Anterior cingulate cortex (tissue), 58 donors: Measurements from ENCODE around the gene EPB41L4A.
A peak's percentile ranks its signal among the peaks of the same experiment; 100 is the strongest.
"Not testable (repeated sequence)": the region's sequence is repeated elsewhere in the genome, so short reads cannot be mapped to it uniquely, and the experiment has no call there.

Experiments
- DNase-seq, 58 donors: peaks; one replicate each; lab custom pipeline; 2025; lab: John Stamatoyannopoulos, UW

EPB41L4A gene, protein sequence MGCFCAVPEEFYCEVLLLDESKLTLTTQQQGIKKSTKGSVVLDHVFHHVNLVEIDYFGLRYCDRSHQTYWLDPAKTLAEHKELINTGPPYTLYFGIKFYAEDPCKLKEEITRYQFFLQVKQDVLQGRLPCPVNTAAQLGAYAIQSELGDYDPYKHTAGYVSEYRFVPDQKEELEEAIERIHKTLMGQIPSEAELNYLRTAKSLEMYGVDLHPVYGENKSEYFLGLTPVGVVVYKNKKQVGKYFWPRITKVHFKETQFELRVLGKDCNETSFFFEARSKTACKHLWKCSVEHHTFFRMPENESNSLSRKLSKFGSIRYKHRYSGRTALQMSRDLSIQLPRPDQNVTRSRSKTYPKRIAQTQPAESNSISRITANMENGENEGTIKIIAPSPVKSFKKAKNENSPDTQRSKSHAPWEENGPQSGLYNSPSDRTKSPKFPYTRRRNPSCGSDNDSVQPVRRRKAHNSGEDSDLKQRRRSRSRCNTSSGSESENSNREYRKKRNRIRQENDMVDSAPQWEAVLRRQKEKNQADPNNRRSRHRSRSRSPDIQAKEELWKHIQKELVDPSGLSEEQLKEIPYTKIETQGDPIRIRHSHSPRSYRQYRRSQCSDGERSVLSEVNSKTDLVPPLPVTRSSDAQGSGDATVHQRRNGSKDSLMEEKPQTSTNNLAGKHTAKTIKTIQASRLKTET

DNA sequence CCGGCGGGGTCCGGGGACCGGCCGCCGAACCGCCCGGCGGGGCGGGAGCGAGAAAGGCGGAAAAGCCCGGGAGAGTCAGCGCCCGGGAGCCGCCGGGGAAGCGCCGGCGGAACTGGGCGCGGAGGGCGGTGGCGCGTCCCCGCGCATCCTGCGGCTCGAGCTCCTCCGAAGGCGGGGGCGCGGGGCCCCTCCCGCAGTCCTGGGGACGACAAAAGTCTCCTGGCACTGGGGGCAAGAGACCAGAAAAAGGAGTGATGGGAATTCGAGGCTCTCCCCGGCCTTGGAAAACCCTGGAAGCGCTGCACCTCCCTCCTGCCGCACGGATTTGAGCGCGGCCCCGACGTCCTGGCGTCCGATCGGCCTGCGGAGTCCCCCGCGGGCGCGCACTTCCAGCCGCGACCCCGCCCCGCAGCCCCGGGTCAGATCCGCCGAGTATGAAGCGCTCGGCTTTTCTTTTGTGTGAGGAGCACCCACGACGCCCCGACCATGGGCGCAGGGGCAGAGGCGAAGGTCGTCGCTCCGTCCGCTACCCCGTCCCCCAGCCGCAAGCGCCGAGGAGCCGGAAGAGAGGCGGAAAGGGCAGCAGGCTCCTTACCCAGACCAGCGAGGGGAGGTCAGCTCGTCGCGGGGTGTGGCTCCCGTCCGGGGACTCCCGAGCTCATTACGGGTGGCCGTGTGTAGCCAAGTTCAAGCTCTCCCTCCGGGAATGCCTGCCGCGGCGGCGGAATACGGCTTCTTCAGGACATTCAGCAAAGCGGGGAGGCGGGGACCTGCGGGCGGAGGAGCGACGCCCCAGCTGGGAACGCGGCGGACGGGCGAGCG, at the start of gene EPB41L4A:
TSS of gene EPB41L4A (minus strand) at position 114 of the 822 bp plus-strand sequence. CDS start 238 bp downstream, outside the sequence.
- peak in 16 of 58 donors; percentile 7 to 56 (median 37) for DNase-seq

DNA sequence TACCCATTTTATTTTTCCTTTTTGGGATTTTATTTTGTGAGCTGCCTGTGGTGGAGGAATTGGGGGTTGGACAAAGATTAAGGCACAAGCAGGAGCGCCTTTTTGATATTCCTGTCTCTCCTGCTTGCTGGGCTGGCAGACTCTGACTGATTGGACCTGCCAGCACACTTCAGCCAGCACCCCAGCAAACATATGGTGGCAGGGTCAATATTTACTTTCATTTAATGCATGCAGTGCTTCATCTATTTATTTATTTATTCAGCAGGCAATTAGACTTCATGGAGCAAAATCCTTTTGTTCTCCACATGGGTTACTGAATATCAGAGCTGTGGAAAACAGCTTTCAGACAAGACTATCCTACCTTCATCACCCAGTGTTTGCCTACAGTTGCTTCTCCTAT, 48.4 kb upstream of the EPB41L4A start:
- DNase-seq: no peak

DNA sequence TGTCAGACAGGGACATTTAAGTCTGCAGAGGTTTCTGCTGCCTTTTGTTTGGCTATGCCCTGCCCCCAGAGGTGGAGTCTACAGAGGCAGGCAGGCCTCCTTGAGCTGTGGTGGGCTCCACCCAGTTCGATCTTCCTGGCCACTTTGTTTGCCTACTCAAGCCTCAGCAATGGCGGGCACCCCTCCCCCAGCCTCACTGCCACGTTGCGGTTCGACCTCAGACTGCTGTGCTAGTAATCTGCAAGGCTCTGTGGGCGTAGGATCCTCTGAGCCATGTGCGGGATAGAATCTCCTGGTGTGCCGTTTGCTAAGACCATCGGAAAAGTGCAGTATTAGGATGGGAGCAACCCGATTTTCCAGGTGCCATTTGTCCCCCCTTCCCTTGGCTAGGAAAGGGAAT, 47.2 kb upstream of the EPB41L4A start:
- DNase-seq: not testable (repeated sequence)

DNA sequence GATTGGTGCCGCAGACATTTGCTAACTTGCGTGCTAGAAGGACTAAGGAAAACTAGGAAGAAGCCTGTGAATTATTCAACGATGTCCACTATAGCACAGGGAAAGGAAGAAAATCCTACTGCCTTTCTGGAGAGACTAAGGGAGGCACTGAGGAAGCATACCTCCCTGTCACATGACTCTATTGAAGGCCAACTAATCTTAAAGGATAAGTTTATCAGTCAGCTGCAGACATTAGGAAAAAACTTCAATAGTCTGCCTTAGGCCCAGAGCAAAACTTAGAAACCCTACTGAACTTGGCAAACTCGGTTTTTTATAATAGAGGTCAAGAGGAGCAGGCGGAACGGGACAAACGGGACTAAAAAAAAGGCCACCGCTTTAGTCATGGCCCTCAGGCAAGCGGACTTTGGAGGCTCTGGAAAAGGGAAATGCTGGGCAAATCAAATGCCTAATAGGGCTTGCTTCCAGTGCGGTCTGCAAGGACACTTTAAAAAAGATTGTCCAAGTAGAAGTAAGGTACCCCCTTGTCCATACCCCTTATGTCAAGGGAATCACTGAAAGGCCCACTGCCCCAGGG, 28.2 kb upstream of the EPB41L4A start:
- DNase-seq: not testable (repeated sequence)

DNA sequence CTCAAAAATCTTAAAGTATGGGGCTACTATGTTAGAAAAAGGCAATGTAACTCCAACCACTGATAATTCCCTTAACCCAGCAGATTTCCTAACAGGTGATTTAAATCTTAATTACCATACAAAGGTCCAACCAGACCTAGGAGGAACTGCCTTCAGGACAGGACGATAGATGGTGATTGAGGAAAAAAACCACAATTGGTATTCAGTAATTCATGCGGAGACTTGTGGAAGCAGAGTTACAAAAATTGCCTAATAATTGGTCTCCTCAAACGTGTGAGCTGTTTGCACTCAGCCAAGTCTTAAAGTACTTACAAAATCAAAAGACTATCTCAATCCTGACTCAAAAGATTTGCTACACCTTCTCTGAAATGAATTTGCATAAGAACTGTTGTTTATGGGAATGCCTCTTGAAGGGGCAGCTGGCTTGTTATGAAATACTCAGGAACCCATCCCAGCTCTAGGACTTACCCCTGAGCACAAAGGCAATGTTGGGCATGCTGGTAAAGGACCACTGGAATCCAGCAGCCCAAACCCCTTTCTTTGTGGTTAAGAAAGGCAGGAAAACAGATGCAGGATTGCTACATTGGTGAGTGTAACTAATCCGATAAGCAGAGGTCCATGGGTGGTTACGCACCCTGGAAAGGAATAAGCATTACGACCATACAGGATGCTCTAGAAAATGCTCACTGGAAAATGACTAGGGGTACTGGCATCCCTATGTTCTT, 26.7 kb upstream of the EPB41L4A start:
- no peak for DNase-seq

DNA sequence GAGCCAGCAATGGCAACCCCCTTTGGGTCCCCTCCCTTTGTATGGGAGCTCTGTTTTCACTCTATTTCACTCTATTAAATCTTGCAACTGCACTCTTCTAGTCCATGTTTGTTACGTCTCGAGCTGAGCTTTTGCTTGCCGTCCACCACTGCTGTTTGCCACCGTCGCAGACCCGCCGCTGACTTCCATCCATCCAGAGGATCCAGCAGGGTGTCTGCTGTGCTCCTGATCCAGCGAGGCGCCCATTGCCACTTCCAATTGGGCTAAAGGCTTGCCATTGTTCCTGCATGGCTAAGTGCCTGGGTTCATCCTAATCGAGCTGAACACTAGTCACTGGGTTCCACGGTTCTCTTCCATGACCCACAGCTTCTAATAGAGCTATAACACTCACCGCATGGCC, 24.9 kb upstream of the EPB41L4A start:
- not testable (repeated sequence) for DNase-seq

DNA sequence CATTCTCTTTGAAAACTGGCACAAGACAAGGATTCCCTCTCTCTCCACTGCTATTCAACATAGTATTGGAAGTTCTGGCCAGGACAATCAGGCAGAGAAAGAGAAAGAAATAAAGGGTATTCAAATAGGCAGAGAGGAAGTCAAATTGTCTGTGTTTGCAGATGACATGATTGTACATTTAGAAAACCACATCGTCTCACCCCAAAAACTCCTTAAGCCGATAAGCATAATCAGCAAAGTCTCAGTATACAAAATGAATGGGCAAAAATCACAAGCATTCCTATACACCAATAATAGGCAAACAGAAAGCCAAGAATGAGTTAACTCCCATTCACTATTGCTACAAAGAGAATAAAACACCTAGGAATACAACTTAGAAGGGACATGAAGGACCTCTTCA, 21.0 kb upstream of the EPB41L4A start:
- no peak for DNase-seq

DNA sequence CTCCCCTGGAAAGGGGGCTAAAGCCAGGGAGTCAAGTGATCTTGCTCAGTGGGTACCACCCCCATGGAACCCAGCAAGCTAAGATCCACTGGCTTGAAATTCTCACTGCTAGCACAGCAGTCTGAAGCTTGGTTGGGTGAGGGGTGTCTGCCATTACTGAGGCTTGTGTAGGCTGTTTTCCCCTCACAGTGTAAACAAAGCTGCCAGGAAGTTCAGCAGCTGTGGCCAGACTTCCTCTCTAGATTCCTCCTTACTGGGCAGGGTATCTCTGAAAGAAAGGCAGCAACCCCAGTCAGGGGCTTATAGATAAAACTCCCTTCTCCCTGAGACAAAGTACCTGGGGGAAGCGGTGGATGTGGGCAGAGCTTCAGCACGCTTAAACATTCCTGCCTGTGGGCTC, 17.1 kb upstream of the EPB41L4A start:
- DNase-seq: no peak

DNA sequence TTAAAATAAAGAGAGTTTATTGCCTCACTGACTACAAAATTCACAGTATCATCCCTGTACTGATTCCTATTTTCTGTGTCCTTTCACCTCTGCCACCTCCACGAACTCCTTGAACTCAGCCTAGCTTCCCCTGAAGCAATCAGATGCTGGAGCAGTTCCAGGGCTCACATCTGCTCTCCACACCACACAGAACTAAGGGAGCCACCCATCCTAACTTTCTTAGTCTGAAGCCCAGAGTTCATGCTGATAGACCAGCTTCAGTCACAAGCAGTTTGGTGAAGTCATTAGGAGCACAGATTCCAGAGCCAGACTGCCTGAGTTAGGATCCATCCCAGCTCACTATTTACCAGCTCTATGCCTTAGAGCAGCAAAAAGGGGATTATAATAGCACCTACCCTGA, 15.6 kb upstream of the EPB41L4A start:
- no peak for DNase-seq

DNA sequence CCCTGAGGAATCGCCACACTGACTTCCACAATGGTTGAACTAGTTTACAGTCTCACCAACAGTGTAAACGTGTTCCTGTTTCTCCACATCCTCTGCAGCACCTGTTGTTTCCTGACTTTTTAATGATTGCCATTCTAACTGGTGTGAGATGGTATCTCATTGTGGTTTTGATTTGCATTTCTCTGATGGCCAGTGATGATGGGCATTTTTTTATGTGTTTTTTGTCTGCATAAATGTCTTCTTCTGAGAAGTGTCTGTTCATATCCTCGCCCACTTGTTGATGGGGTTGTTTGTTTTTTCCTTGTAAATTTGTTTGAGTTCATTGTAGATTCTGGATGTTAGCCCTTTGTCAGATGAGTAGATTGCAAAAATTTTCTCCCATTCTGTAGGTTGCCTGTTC, 7.1 kb upstream of the EPB41L4A start:
- DNase-seq: not testable (repeated sequence)

DNA sequence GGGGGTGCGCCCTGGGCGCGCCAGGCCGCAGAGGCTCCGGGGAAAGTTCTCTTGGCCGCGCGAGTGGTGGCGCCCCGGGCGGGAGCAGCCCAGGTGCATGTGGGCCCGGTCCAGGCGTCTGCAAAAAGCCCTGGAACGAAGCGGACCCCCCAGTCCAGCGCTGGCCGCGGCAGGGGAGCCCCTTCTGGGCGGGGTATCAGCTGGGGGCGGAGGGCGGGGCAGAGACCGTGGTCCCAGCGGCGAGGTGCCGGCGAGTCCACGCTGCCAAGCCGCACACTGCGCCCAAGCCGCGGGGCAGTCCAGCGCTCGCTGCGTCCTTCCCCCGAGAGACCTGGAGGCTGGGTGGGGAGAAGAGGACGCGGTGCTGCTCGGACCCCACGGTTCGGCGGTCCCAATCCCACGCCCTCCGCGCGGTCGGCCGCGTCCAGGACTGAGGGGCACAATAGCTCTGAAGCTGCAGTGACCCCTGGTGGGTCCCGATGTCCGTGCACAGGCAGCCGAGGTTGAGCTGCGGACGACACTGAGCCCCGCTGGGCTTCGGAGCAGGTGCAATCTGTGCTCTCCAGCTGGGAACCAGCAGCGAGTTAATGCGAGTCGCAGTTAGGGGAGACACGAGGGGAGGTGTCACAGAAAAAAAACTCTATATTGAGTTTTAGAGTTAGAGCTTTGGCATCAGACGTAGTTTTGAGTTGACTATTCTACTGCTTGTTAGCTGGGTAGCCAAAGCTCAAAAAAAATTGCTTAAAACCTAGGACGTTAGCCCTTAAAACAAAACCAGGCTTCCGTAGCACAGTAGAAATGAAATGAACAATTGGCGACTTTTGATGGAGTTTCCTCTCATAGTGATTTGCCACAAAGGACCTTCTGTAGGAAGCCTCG, 1.1 kb upstream of the EPB41L4A start:
- peak in 54 of 58 donors; percentile 21 to 83 (median 61) for DNase-seq

DNA sequence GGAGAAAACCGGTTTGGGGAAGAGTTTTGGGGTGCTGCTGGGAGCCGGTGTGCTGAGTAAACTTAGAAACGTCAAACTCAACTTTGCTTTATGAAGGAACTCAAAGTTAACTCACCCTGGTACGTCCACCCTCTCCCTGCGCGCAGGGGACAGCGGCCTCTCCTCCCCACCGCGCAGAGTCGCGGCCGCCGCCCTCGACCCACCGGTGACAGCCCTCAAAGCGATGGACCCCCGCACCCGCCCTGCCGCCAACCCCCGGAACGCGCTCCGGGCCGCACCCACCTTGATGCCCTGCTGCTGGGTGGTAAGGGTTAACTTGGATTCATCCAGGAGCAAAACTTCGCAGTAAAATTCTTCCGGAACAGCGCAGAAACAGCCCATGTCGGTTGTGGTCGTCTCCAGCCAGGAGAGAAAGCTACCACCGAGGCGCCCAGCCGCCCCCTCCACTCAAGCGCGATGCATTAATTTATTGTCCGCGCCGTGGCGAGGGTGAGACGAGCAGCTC, 366 bp downstream of the EPB41L4A start:
- DNase-seq: peak in 6 of 58 donors; percentile 1 to 32 (median 6)

DNA sequence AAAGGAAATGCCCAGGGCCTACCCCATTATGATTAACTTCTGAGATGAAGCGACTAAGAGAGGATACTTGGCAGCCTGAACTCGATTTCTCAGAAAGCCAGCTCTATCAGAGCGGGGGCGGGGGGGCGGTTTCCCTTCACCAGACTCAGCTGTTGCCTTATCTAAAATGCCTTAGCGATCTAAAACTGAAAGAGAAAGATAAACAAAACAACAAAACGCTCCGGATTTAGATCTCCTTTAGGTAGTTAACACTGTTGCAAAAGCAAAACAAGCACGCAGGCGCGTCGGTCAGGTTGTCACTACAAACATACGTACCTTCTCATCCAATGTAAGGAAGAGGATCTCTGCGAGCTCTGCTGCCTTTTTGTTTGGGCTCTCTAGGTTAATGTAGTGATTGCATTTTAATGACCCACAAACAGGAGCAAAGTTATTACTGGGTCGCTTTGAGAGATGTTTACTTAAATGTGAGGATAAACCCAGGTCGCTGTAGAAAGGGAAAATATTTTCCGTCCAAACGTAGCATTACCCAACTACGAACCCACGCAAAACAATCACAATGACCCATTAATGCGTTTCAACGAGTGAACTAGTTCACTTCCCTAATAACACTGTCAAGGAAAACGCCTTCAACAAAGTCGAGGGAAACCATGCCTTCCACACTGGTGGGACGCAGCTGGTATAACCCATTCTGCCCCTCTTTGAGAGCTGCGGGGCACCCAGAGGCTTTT, 982 bp downstream of the EPB41L4A start:
- peak in 12 of 58 donors; percentile 1 to 32 (median 16) for DNase-seq

DNA sequence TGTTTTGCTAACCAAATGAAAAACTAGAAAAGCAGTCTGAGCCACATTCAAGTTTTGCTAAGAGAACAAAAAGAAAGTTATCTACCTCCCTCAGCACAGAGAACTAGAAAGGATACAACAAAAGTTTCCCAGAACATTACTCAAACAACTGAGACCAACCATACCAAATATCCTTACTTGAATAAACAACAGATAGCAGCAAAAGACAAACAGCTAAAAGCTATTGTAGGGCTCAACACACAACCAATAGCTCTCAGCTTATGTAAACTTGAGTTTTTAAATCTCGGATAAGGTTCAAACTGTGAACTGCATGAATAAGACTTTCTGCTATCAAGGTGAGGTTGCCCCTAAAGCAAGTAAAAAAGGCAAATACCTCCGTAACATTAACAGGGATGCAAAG, 3.5 kb downstream of the EPB41L4A start:
- no peak for DNase-seq

DNA sequence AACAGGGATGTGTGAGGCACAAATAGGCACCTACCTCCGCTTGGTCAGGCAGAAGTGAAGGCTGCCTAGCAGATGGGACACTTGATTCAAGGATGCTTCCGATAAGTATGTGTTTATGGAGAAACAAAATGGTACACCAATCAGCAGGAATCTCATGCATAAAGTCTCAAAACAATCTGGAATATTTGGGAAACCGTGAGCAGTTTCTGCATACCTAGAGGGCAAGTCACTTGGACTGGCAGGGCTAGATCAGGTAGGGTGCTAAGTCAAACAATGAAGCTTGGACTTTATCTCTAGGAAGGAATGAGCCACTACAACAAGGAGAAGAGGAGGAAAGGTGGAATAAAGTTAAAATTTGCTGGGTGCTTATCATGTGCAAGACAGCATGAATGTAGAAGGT, 5.5 kb downstream of the EPB41L4A start:
- DNase-seq: no peak

DNA sequence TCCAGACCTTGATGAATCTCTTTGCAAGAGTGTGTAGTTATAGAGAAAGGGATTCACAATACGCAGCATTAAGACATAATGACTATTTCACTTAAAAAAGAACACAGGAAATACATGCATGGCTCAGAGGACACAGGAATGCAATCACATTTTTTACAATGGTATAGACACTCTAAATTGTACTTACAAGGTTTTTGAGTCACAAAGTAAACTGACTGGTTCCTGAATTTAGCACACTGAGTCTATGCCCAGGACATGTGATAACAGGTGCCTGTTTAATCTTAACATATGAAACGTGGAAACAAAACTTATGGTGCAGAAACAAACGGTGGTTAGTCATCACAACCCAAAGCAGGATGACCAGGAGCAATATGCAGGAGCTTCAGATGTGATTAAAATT, 6.7 kb downstream of the EPB41L4A start:
- no peak for DNase-seq

DNA sequence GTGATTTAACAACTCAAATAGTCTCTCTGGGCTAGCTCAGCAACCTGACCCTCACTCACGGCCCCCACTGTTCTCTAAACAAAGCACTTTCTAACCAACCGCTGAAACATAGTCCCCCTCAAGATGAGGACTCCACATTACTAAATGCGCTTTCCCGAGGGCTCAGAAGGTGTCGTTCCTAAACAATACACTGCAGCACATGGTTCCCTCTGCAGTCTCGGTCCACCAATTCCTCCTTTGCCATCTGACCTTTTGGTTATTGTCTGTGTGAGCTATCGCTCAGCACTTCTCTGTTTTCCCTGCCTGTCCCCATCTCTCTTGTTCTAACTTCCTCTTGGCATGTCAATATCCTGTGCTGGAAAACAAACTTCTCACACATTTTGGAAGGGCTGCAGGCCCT, 7.2 kb downstream of the EPB41L4A start:
- no peak for DNase-seq

DNA sequence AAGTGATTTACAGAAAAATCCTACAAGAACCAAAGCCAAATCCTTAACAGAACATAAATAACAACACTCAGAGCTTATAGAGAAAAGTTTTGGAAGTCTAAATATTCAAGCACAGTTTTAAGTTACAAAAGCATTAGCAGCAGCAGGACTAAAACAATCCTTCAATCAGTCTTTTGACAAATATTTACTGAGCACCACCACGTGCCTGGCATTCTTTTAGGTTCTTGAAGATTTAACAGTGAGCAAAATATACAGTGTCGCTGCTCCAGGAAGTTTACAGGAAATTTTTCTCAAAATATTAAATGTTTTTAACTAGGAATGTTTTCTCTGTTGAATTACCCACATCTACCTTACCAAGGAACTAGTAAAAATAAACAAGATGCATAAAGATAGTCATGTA, 11.4 kb downstream of the EPB41L4A start:
- DNase-seq: no peak
